Measurements from ENCODE around the gene PAX5. TPM values are rescaled to one million over a fixed set of nuclear protein-coding genes. Genes with fewer than 3 reads are reported as not detected.
"Not testable (repeated sequence)": the region's sequence is repeated elsewhere in the genome, so short reads cannot be mapped to it uniquely, and the experiment has no call there.

Gene PAX5
- total RNA-seq, 1 donor from 2014 or later, result 0.25 TPM

- H3K4me1 ChIP-seq, result no peaks in the 10 kb centered on the region
- TF ChIP-seq POLR2A (IDR thresholded peaks at IDR 0.05), result no peak
- TF ChIP-seq, protein P1, sequence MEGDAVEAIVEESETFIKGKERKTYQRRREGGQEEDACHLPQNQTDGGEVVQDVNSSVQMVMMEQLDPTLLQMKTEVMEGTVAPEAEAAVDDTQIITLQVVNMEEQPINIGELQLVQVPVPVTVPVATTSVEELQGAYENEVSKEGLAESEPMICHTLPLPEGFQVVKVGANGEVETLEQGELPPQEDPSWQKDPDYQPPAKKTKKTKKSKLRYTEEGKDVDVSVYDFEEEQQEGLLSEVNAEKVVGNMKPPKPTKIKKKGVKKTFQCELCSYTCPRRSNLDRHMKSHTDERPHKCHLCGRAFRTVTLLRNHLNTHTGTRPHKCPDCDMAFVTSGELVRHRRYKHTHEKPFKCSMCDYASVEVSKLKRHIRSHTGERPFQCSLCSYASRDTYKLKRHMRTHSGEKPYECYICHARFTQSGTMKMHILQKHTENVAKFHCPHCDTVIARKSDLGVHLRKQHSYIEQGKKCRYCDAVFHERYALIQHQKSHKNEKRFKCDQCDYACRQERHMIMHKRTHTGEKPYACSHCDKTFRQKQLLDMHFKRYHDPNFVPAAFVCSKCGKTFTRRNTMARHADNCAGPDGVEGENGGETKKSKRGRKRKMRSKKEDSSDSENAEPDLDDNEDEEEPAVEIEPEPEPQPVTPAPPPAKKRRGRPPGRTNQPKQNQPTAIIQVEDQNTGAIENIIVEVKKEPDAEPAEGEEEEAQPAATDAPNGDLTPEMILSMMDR (IDR thresholded peaks at IDR 0.05), result no peak
- DNase-seq (ENCODE audit: extremely low spot score in 2 of 2), result no peak
- H3K27me3 ChIP-seq, result no peaks in the 10 kb centered on the region
- intact Hi-C loops (cut with DNase I), result no loop called here
- no peak overlapping the region for H3K27ac ChIP-seq
- no peaks in the 10 kb centered on the region for H3K36me3 ChIP-seq
- no peak overlapping the region for H3K4me3 ChIP-seq
- no peaks in the 10 kb centered on the region for H3K9me3 ChIP-seq
Measured at GRCh38 chr9:36870960-36871359, 163.1 kb downstream of the PAX5 start.

- H3K9me3 ChIP-seq; DNase-seq (ENCODE audit: extremely low spot score in 2 of 2); H3K4me1 ChIP-seq; H3K27ac ChIP-seq; H3K36me3 ChIP-seq; intact Hi-C loops (cut with DNase I); H3K4me3 ChIP-seq; H3K27me3 ChIP-seq: not testable (repeated sequence)
Measured at GRCh38 chr9:36869605-36870004, 164.5 kb downstream of the PAX5 start.

DNA sequence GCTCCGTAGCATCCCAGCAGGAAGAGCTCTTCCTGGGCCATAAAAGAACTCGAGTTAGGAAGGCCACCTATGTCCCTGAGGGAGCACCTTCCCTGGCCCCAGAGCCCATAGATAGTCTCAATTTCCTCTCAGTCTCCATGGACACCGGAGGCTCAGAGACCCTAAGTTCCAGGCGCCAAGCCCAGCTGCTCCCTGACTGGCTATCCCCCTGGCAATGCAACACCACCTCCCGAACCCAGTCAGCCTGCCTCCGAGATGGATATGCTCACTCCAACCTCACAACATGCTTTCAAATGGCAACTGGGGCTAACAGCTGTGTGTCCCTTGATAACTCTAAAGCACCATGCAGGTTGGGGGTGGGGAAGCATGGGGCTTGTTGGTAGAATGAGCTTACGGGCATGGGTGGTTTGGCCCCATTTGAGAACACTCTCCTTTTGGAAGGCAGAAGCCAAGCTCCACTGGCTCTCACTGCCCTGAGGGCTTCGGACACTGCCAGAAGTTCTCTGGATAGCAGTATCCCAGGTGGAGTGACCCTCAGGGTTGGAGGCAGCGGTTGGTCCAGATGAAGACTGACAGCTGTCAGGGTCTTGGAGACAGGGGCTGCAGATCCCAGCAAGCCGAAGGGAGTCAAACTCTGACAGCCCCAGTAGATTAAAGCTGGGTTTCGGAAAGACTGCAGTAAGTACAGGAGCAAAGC, 165.3 kb downstream of the PAX5 start:
- TF ChIP-seq, protein P1 (IDR thresholded peaks at IDR 0.05), result no peak
- no peak for TF ChIP-seq POLR2A (IDR thresholded peaks at IDR 0.05)
- intact Hi-C loops (cut with DNase I), result no loop called here

DNA sequence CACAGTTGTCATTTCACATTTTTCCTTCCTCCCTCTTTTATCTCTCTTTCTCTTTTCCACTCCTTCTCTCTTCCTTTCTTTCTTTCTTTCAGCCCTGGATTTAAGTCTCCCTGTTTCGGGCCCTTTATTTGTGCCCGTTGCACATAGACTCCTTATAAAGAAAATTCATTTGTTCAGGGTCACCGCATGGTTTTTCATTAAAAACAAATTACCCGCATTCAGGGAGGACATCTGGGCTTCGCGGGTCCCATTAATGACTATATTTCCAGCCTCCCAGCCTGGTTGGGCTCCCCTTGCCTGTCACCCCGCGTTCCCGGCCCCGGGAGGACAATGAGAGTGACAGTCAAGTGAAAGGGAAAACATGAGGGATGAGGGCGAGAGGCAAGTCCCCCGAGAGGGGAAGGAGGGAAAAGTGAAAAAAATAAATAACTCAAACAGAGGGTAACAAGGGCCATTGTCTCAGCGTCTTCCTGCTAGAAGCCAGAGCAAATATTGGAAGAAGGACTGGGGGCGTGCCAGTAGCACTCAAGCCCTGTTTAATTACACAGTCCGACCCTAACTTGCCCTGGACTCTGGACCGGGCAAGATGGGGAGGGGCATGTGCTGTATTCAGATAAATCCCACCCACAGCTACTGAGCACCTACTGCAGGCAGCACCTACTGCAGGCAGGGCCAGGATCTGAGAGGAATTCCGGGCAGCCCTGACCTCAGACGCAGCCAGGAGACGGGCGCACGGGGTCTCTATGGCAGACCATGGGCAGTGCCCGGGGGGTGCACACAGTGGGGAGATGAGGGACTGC, 166.2 kb downstream of the PAX5 start:
- no peaks in the 10 kb centered on the region for H3K9me3 ChIP-seq
- no peaks in the 10 kb centered on the region for H3K27me3 ChIP-seq
- intact Hi-C loops (cut with DNase I), result no loop called here
- no peak overlapping the region for H3K4me3 ChIP-seq
- no peak overlapping the region for H3K27ac ChIP-seq
- TF ChIP-seq, protein P1 (IDR thresholded peaks at IDR 0.05), result no peak
- TF ChIP-seq POLR2A (IDR thresholded peaks at IDR 0.05) (no peak), POLR2AphosphoS5 (IDR thresholded peaks at IDR 0.05; ENCODE audit: insufficient read depth in 1 of 2, low read depth in 1 of 2) (no peak)
- no peaks in the 10 kb centered on the region for H3K4me1 ChIP-seq
- no peak for DNase-seq (ENCODE audit: extremely low spot score in 2 of 2)
- no peaks in the 10 kb centered on the region for H3K36me3 ChIP-seq

More for the DNA sequence above, 165.3 kb downstream of the PAX5 start:
- no peak for DNase-seq (ENCODE audit: extremely low spot score in 2 of 2)
- no peaks in the 10 kb centered on the region for H3K4me1 ChIP-seq
- no peaks in the 10 kb centered on the region for H3K36me3 ChIP-seq
- no peak overlapping the region for H3K27ac ChIP-seq
- H3K9me3 ChIP-seq, result no peaks in the 10 kb centered on the region
- H3K4me3 ChIP-seq, result no peak overlapping the region
- H3K27me3 ChIP-seq, result no peaks in the 10 kb centered on the region

- H3K27me3 ChIP-seq, result no peaks in the 10 kb centered on the region
- intact Hi-C loops (cut with DNase I), result no loop called here
- TF ChIP-seq POLR2AphosphoS5 (IDR thresholded peaks at IDR 0.05; ENCODE audit: insufficient read depth in 1 of 2, low read depth in 1 of 2), result no peak
- no peak for TF ChIP-seq POLR2A (IDR thresholded peaks at IDR 0.05)
- TF ChIP-seq, protein P1 (IDR thresholded peaks at IDR 0.05), result no peak
- no peak overlapping the region for H3K27ac ChIP-seq
- H3K9me3 ChIP-seq, result no peaks in the 10 kb centered on the region
- H3K4me1 ChIP-seq, result no peaks in the 10 kb centered on the region
- H3K4me3 ChIP-seq, result no peak overlapping the region
- DNase-seq (ENCODE audit: extremely low spot score in 2 of 2), result no peak
- H3K36me3 ChIP-seq, result no peaks in the 10 kb centered on the region
Measured at GRCh38 chr9:36867241-36867640, 166.8 kb downstream of the PAX5 start.
